Neuronal stem cell (in vitro differentiated cells): ENCODE results near the gene RASSF8.

Experiments used
- DNase-seq: peaks from one replicate; pipeline ENCODE4 v3.0.0-alpha.2; 2013; ENCODE audit warnings: low spot score
- H2AFZ ChIP-seq: one replicate; pipeline ENCODE4 v1.6.1; 2013; ENCODE audit warnings: mild to moderate bottlenecking, low read length, inconsistent platforms
- H2AK5ac ChIP-seq: 2 replicates; pipeline ENCODE4 v1.6.1; 2013; ENCODE audit warnings: low read depth, mild to moderate bottlenecking, inconsistent platforms, low read length, moderate library complexity, mixed read lengths
- H2BK120ac ChIP-seq: 2 replicates; pipeline ENCODE4 v1.6.1; 2013; ENCODE audit warnings: low read depth, mild to moderate bottlenecking, inconsistent platforms, low read length, moderate library complexity, mixed read lengths
- H2BK12ac ChIP-seq: one replicate; pipeline ENCODE4 v1.6.1; 2013; ENCODE audit warnings: low read length, inconsistent platforms
- H2BK15ac ChIP-seq: 2 replicates; pipeline ENCODE4 v1.6.1; 2013; ENCODE audit warnings: mild to moderate bottlenecking, low read length, inconsistent platforms, mixed read lengths
- H2BK5ac ChIP-seq: one replicate; pipeline ENCODE4 v1.6.1; 2013; ENCODE audit warnings: inconsistent platforms, mild to moderate bottlenecking, low read length, moderate library complexity
- H3K14ac ChIP-seq: one replicate; pipeline ENCODE4 v1.6.1; 2013; ENCODE audit warnings: low read length, inconsistent platforms
- H3K18ac ChIP-seq: 2 replicates; pipeline ENCODE4 v1.6.1; 2013; ENCODE audit warnings: low read length, inconsistent platforms
- H3K23ac ChIP-seq: 2 replicates; pipeline ENCODE4 v1.6.1; 2013; ENCODE audit warnings: low read depth, mild to moderate bottlenecking, mixed read lengths, low read length, inconsistent platforms; ENCODE audit not compliant: poor library complexity
- H3K27ac ChIP-seq: replicated peaks from 3 replicates; pipeline ENCODE4 v1.5.1; 2013; ENCODE audit warnings: low read length, inconsistent platforms
- H3K27me3 ChIP-seq, 3 experiments: 2 replicates each; pipeline ENCODE4 v1.6.1; 2013; ENCODE audit warnings: low read length in 3 of 3, mild to moderate bottlenecking in 2 of 3, inconsistent platforms in 1 of 3, low read depth in 1 of 3, mixed read lengths in 1 of 3, moderate library complexity in 1 of 3; ENCODE audit not compliant: control insufficient read depth in 3 of 3, insufficient read depth in 3 of 3
- H3K36me3 ChIP-seq, 2 donors: replicated peaks in 1 of 2; 2 replicates each; pipeline ENCODE4 v1.6.1; 2013; ENCODE audit warnings: low read length in 2 of 2; ENCODE audit not compliant: control insufficient read depth in 2 of 2, insufficient read depth in 2 of 2
- H3K4ac ChIP-seq: 2 replicates; pipeline ENCODE4 v1.6.1; 2013; ENCODE audit warnings: inconsistent platforms, mild to moderate bottlenecking, low read length, moderate library complexity
- H3K4me1 ChIP-seq, 2 donors: 1 replicate in 1 of 2; 2 replicates in 1 of 2; pipeline ENCODE4 v1.6.1; 2013; ENCODE audit warnings: low read length in 2 of 2, low read depth in 1 of 2; ENCODE audit not compliant: control insufficient read depth in 2 of 2, insufficient read depth in 1 of 2
- H3K4me2 ChIP-seq: one replicate; pipeline ENCODE4 v1.6.1; 2013; ENCODE audit warnings: mild to moderate bottlenecking, low read length, inconsistent platforms; ENCODE audit not compliant: insufficient read depth, poor library complexity, severe bottlenecking
- H3K4me3 ChIP-seq, 2 donors: 2 replicates each; pipeline ENCODE4 v1.5.1; 2013; ENCODE audit warnings: low read length in 2 of 2, mild to moderate bottlenecking in 2 of 2, inconsistent platforms in 1 of 2, moderate library complexity in 1 of 2
- H3K79me1 ChIP-seq: one replicate; pipeline ENCODE4 v1.6.1; 2013; ENCODE audit warnings: low read depth, mild to moderate bottlenecking, inconsistent platforms, low read length, moderate library complexity
- H3K9ac ChIP-seq: one replicate; pipeline ENCODE4 v1.6.1; 2013; ENCODE audit warnings: mild to moderate bottlenecking, low read depth, low read length, inconsistent platforms; ENCODE audit not compliant: poor library complexity
- H3K9me3 ChIP-seq, 2 donors: replicated peaks in 1 of 2; 2 replicates each; pipeline versions ENCODE3 to v1.6.1; 2013; ENCODE audit warnings: low read length in 2 of 2, mild to moderate bottlenecking in 2 of 2, inconsistent platforms in 1 of 2, low read depth in 1 of 2, mixed read lengths in 1 of 2, moderate library complexity in 1 of 2; ENCODE audit not compliant: control insufficient read depth in 2 of 2, insufficient read depth in 1 of 2
- H4K8ac ChIP-seq: one replicate; pipeline ENCODE4 v1.6.1; 2013; ENCODE audit warnings: low read depth, mild to moderate bottlenecking, inconsistent platforms, low read length, moderate library complexity
- H4K91ac ChIP-seq: one replicate; pipeline ENCODE4 v1.6.1; 2013; ENCODE audit warnings: low read length, low read depth, mild to moderate bottlenecking, inconsistent platforms; ENCODE audit not compliant: poor library complexity
- WGBS, 2 donors: extraction: QIAGEN DNeasy Blood & Tissue Kit; methylation state at CpG; one replicate each; pipeline ENCODE4 v1.1.7; 2013; ENCODE audit warnings: missing lambda C conversion rate in 2 of 2, mixed read lengths in 1 of 2; ENCODE audit not compliant: insufficient read length in 2 of 2, insufficient replicate concordance in 1 of 2; ENCODE audit errors: extremely low coverage in 2 of 2; 5-methylcytosine and 5-hydroxymethylcytosine counted together

Gene RASSF8

GRCh38 chr12:25982416-25982815 lies 23.9 kb downstream of the RASSF8 start:
- H2AK5ac ChIP-seq = no peak overlapping the region
- H3K27me3 ChIP-seq = no peaks in the 10 kb centered on the region
- no peak overlapping the region for H3K4me2 ChIP-seq
- H3K79me1 ChIP-seq = no peaks in the 10 kb centered on the region
- no peak overlapping the region for H3K27ac ChIP-seq
- peaks cover 0 to 3% of the 10 kb centered on the region in 2 donors for H3K9me3 ChIP-seq
- no peak overlapping the region for H3K23ac ChIP-seq
- no peak overlapping the region for H4K8ac ChIP-seq
- no peak overlapping the region for H3K9ac ChIP-seq
- H3K18ac ChIP-seq = no peak overlapping the region
- no peak overlapping the region for H2AFZ ChIP-seq
- H2BK120ac ChIP-seq = no peak overlapping the region
- no peak overlapping the region for H2BK5ac ChIP-seq
- no peak for DNase-seq
- H3K36me3 ChIP-seq = no peaks in the 10 kb centered on the region
- H3K4me3 ChIP-seq = no peak overlapping the region
- H2BK12ac ChIP-seq = no peak overlapping the region
- no peak overlapping the region for H2BK15ac ChIP-seq
- no CpG with 5 or more reads among the region's 1 CpG for WGBS, 2 donors
- H4K91ac ChIP-seq = no peak overlapping the region
- peaks cover 3 to 18% of the 10 kb centered on the region in 2 donors for H3K4me1 ChIP-seq
- H3K14ac ChIP-seq = no peak overlapping the region
- H3K4ac ChIP-seq = no peak overlapping the region

DNA sequence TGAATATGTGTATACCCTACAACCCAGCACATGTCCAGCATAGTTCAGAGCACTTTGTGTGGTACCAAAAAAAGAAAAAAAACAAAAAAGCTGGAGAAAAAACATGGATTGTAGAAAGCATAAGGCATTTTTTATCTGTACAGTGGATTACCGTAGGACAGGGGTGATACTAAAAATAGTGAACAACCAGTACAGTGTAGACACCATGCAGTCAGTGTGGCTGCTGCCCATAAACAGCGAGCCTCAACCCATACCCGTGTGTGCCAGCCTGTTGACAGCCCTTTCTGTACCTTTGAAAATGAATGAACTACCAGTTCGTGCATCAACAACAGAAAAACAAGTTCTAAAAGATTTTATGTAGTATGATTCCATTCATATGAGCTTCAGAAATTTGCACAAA lies 25.1 kb downstream of the RASSF8 start:
- no peak overlapping the region for H3K23ac ChIP-seq
- no peak overlapping the region for H2AK5ac ChIP-seq
- no peak overlapping the region for H3K27ac ChIP-seq
- no peak overlapping the region for H2AFZ ChIP-seq
- no peak overlapping the region for H3K9ac ChIP-seq
- no peak overlapping the region for H4K91ac ChIP-seq
- H3K4me2 ChIP-seq = no peak overlapping the region
- H4K8ac ChIP-seq = no peak overlapping the region
- H3K79me1 ChIP-seq = no peaks in the 10 kb centered on the region
- no peak overlapping the region for H3K4me3 ChIP-seq
- H3K36me3 ChIP-seq = no peaks in the 10 kb centered on the region
- H3K4me1 ChIP-seq = peaks cover 3 to 16% of the 10 kb centered on the region in 2 donors
- H3K27me3 ChIP-seq = no peaks in the 10 kb centered on the region
- H3K4ac ChIP-seq = no peak overlapping the region
- H3K9me3 ChIP-seq = peaks cover 0 to 3% of the 10 kb centered on the region in 2 donors
- no peak overlapping the region for H3K18ac ChIP-seq
- no peak overlapping the region for H2BK15ac ChIP-seq
- no CpG with 5 or more reads among the region's 4 CpGs for WGBS, 2 donors
- no peak overlapping the region for H2BK12ac ChIP-seq
- H3K14ac ChIP-seq = no peak overlapping the region
- H2BK5ac ChIP-seq = no peak overlapping the region
- H2BK120ac ChIP-seq = no peak overlapping the region
- no peak for DNase-seq

GRCh38 chr12:25984759-25985158 lies 26.3 kb downstream of the RASSF8 start:
- no peak overlapping the region for H3K9ac ChIP-seq
- no peak overlapping the region for H2BK120ac ChIP-seq
- no peak overlapping the region for H2AK5ac ChIP-seq
- no peak overlapping the region for H3K4me3 ChIP-seq
- WGBS, 2 donors = no CpG with 5 or more reads among the region's 2 CpGs
- no peak overlapping the region for H4K91ac ChIP-seq
- H2AFZ ChIP-seq = no peak overlapping the region
- no peak overlapping the region for H3K4me2 ChIP-seq
- H3K4me1 ChIP-seq = peaks cover 0 to 7% of the 10 kb centered on the region in 2 donors
- H3K79me1 ChIP-seq = no peaks in the 10 kb centered on the region
- H3K9me3 ChIP-seq = peaks cover 0 to 3% of the 10 kb centered on the region in 2 donors
- H3K4ac ChIP-seq = no peak overlapping the region
- no peaks in the 10 kb centered on the region for H3K36me3 ChIP-seq
- no peak for DNase-seq
- H2BK12ac ChIP-seq = no peak overlapping the region
- H3K23ac ChIP-seq = no peak overlapping the region
- no peak overlapping the region for H4K8ac ChIP-seq
- no peak overlapping the region for H3K14ac ChIP-seq
- H3K27ac ChIP-seq = no peak overlapping the region
- H3K18ac ChIP-seq = no peak overlapping the region
- H3K27me3 ChIP-seq = no peaks in the 10 kb centered on the region
- H2BK15ac ChIP-seq = no peak overlapping the region
- H2BK5ac ChIP-seq = no peak overlapping the region

- Histone ChIP-seq H3K23ac (no peak overlapping the region), H2BK120ac (no peak overlapping the region), H2BK15ac (no peak overlapping the region), H3K4me1 (peaks cover 0 to 7% of the 10 kb centered on the region in 2 donors), H3K4me3 (no peak overlapping the region), H2AK5ac (no peak overlapping the region), H3K79me1 (no peaks in the 10 kb centered on the region), H2BK5ac (no peak overlapping the region), H3K9ac (no peak overlapping the region), H2AFZ (no peak overlapping the region), H4K91ac (no peak overlapping the region), H3K18ac (no peak overlapping the region), H3K36me3 (no peaks in the 10 kb centered on the region), H3K27ac (no peak overlapping the region), H3K9me3 (peaks cover 0 to 3% of the 10 kb centered on the region in 2 donors), H2BK12ac (no peak overlapping the region), H3K27me3 (no peaks in the 10 kb centered on the region), H3K4ac (no peak overlapping the region), H3K4me2 (no peak overlapping the region), H3K14ac (no peak overlapping the region), H4K8ac (no peak overlapping the region)
- DNase-seq = no peak
- no CpG with 5 or more reads among the region's 8 CpGs for WGBS, 2 donors
Observed at GRCh38 chr12:25985316-25986175, 27.1 kb downstream of the RASSF8 start.
